HG03280 (cell line): ENCODE results near the gene CNNM3.

ENCODE experiments used
- ATAC-seq: cut with Tn5 transposase; IDR thresholded peaks from one replicate; pipeline ENCODE4 v1.9.1; 2021; ENCODE audit warnings: mild to moderate bottlenecking, moderate library complexity; ENCODE audit not compliant: unreplicated experiment

CNNM3 gene

DNA sequence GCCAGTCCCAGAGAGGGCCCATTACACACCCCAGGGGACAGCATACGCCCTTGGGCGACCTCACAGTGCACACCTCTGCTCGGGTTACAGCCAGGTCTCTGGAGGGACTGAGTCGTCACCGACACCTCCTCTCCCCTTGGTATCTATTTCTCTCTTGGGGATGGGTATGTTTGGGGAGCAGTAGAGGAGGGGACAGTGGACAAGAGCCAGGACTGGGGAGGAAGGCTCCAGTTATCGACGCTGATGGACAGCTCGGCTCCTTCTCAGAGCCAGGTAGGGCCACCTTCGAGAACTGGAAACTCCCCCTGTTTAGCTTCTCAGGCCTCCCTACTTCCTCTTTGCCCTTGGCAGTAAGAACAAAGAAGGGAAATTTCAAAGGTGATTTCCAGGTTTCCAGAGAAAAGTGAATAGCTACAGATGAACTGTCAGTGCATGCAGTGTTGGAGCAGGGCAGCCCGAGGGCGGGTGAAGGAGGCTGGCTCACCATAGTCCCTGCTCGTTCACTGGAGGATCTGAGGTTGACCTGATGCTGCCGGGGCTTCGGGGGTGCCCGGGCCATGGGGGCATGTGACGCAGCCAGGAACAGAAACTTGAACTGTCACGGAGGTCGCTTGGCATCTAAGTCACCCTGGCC, 58.2 kb downstream of the CNNM3 start:
- ATAC-seq, result no peak

GRCh38 chr2:96875498-96876268, 59.6 kb downstream of the CNNM3 start:
- no peak for ATAC-seq

DNA sequence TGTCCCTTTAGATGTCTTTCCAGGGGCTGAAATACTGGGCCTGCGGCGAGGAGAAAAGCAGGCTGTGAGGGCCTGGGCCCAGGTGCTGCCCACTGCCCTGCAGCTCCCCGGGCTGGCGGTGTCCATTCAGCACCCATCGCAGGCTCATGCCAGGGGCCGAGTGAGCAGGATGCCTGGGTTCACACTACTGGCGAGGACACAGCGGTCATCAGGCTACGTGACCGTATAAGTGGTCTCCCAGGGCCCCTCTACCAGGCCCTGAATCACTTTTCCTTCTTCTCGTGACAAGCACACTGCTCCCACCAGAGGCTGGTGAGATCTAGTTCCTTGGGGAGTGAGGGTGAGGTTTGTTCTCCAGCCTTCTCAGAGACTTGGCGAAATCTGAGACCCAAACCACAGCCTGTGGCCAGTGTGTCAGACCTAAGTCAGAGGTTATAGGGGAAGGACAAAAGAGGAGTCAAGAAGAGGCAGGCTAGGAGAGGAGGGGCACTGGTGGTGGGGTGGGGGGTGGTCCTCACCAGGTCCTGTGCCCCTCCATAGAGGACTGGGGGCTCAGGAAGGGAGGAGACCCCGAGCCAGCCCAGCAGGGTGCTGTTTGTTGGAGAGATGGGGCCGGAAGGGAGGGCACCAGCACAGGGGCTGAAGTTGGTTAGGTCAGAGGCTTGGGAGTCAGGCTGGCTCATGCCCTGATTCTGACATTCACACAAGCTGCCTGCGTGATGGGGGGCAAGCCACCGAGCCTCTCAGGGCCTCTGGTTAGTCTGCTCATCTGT, 60.4 kb downstream of the CNNM3 start:
- no peak for ATAC-seq

- ATAC-seq, result no peak
Measured at GRCh38 chr2:96877042-96877451, 61.0 kb downstream of the CNNM3 start.

GRCh38 chr2:96877631-96878092, 61.6 kb downstream of the CNNM3 start:
- no peak for ATAC-seq

DNA sequence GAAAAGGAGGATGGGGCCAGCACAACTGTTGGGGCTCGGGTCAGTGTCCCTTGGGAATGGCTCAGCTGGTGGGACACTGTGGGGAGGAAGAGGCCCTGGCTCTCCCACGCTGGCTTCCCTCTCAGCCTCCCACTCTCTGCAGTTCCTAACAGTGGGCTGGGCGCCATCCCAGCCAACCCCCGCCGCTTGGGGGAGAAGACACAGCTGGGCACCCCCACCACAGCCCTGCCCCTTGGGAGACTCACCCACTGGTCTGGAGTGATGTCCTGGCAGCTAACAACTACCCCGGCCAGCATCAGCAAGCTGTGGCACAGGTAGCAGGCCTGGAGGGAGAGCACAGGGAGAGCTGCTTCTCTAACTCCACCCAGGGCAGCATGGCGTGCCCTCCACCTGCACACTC, 62.1 kb downstream of the CNNM3 start:
- no peak for ATAC-seq

DNA sequence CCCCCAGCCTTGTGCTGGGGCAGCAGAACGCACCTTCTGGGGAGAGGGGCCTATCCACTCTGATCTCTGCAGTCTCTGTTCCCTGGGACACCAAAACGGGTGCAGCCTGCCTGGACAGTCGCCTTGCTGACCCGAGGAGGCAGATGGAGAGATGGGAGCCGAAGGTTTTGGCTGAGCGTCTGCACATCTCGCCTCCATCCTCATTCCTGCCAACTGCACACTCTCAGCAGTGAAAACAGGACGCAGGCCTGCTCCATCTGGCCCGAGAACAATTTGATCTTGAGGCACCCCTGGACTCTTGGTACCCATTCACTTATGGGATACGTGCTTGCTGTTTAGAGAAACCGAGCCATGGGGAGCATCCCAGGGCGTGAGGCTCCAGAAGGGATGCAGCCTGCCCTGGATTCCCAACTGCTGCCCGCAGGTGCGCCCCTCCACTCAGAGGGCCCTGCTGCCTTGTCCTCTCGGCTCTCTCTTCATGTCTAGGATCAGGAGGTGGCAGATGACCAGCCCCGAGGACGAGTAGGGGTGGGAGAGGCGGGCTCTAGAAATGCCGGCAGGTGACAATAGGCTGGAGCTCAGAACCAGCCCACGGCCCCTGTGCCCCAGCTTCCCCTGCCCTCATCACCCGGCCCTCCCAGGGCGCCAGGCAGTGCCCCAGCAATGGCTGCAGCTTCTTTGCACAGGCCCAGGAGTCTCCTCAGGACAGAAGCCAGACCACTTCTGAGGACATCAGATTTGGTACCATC, 62.9 kb downstream of the CNNM3 start:
- no peak for ATAC-seq

GRCh38 chr2:96879545-96880040, 63.5 kb downstream of the CNNM3 start:
- ATAC-seq, result no peak

- ATAC-seq, result no peak
Measured at GRCh38 chr2:96880891-96881273, 64.8 kb downstream of the CNNM3 start.

DNA sequence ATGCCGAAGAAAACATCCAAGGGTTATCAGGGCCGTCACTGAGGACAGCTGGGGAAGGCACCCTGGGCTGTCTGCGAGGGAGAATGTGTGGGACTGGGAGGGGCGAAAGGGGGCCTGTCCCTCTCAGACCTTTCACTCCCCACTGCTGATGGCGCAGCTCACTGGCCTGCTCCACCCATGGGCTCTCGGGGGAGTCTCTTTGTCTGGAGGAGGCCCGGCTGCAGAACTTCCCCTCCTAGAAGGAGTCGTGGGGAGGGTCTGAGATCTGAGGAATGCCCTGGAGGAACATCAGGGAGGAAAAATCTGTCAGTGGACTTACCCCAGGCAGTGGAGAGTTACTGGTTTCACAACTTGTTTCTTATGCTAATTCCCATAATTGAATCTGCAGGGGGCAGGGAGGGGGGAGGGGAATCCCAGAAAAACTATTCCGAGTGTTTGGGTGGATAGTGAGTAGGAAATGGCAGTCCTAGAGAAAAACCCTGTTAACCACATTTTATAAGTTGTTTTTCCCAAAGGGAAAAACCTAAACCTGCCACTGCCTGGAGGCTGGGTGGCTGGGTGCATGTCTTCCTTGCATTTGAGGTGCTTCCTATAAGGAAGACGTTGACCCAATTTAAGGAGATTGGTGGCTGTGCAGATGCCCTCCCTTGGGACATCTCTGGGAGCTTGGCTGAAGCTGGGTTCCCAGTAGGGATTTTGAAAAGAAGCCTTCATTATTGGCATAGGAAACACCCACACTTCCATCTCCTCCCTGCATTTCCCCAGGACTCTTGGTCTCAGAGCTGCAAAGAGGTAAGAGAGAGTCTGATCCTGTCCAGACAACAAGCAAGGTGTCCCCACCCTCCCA, 65.5 kb downstream of the CNNM3 start:
- ATAC-seq, result no peak

GRCh38 chr2:96882230-96882629, 66.2 kb downstream of the CNNM3 start:
- no peak for ATAC-seq

DNA sequence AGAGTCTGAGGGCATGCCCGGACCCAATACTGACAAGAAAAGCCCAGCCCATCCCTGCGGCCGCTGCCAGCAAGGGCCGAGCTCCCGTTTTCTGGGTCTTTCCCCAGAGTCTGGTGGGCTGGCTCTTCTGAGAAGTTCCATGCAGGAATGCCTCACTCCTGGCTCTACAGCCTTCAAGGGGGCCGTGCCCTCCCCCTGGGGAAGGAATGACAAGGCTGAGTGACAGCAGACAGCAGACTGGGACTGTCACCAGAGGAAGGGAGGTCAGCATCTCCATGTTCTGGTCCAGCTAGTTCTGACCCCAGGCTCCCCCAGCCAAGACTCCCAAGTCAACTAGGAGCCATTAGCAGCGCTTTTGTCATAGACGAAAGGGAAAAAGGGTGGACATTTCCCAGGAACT, 66.8 kb downstream of the CNNM3 start:
- ATAC-seq, result no peak

DNA sequence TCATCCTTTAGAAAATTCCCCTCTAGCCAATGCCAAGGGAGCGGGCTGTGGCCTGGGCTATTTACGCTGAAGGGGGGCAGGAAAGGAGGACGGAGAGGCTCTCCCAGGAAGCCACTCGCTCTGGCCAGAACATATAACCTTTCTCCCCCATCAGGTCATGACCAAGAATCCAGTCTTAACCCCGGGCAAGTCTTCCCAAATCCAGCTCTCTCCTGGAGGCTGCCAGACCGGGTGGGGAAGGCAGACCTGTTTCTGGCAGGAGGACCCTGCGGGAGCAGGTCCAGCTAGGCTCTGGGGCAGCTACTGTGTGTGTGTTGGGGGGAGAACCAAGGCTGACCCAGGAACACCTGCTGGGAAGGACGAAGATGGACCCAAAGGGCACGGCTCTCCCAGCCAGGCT, 67.2 kb downstream of the CNNM3 start:
- ATAC-seq, result no peak
